AG04450 (cell line): ENCODE results near the gene NSUN2. TPM values are rescaled to one million over a fixed set of nuclear protein-coding genes. Genes with fewer than 3 reads are reported as not detected.

Experiments used
- CTCF ChIA-PET: fragments of 300-600, 350-600 bp; formaldehyde crosslinking; extraction: SDS; loops from one replicate; lab custom pipeline; 2022; ENCODE audit warnings: antibody characterized with exemption, inconsistent platforms; lab: Charles Lee
- POLR2A ChIA-PET: fragments of 350-600 bp; formaldehyde crosslinking; extraction: SDS; loops from one replicate; lab custom pipeline; 2021; ENCODE audit warnings: antibody characterized with exemption, inconsistent platforms; lab: Yijun Ruan, JAX
- DNase-seq: peaks from one replicate; pipeline ENCODE4 v3.0.0-alpha.2; 2011; ENCODE audit warnings: low read depth, low spot score
- H3K27ac ChIP-seq: one replicate; pipeline ENCODE4 v1.5.1; 2012; ENCODE audit warnings: low read depth, low read length, control low read depth
- H3K27me3 ChIP-seq: one replicate; pipeline ENCODE4 v1.6.0; 2012; ENCODE audit warnings: low read length; ENCODE audit not compliant: control insufficient read depth, insufficient read depth
- H3K4me3 ChIP-seq: 2 replicates; pipeline ENCODE4 v1.5.1; 2011; ENCODE audit warnings: mild to moderate bottlenecking, low read depth, low read length, control low read depth
- H3K9me3 ChIP-seq: 2 replicates; pipeline ENCODE4 v1.5.1; 2012; ENCODE audit warnings: low read length; ENCODE audit not compliant: control insufficient read depth, insufficient read depth
- polyA plus RNA-seq: library from polyadenylated mRNA; depleted of rRNA; stranded (reverse); fragments of >200 nt; gene quantifications from 2 replicates; pipeline ENCODE4 v1.2.3, GENCODE V29; 2011
- TF ChIP-seq, protein P1 (sequence below): IDR thresholded peaks from 2 replicates; pipeline ENCODE4 v1.5.1; 2011; ENCODE audit warnings: low read depth, low read length, control low read depth, inconsistent platforms

Gene NSUN2
- polyA plus RNA-seq, 1 experiment, result 42.0 TPM

DNA sequence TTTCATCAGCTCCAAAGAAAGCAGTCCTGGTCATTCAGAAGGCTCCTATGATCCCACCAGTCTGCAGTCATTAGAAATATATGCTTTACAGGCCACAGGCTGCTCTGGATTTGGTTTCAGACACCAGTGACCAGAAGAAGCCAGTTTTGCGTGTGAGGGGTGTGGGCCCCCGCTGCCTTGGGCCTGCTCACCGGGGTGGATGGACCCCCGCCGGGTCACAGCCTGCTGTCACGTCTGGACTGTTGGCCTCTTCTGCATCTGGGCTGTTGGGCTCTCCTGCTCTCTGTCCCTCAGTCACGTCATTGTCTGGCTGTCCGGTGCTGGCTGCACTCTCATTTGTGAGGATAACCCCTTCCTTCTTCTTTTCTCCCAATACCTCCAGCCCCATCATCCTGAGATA is 33.1 kb downstream of the NSUN2 start:
- no peak overlapping the region for H3K27ac ChIP-seq
- POLR2A ChIA-PET, result no interaction called here
- no peaks in the 10 kb centered on the region for H3K27me3 ChIP-seq
- TF ChIP-seq, protein P1, sequence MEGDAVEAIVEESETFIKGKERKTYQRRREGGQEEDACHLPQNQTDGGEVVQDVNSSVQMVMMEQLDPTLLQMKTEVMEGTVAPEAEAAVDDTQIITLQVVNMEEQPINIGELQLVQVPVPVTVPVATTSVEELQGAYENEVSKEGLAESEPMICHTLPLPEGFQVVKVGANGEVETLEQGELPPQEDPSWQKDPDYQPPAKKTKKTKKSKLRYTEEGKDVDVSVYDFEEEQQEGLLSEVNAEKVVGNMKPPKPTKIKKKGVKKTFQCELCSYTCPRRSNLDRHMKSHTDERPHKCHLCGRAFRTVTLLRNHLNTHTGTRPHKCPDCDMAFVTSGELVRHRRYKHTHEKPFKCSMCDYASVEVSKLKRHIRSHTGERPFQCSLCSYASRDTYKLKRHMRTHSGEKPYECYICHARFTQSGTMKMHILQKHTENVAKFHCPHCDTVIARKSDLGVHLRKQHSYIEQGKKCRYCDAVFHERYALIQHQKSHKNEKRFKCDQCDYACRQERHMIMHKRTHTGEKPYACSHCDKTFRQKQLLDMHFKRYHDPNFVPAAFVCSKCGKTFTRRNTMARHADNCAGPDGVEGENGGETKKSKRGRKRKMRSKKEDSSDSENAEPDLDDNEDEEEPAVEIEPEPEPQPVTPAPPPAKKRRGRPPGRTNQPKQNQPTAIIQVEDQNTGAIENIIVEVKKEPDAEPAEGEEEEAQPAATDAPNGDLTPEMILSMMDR, result no peak
- no peak overlapping the region for H3K4me3 ChIP-seq
- CTCF ChIA-PET, result interaction anchor here (1.0 kb wide), 1 partner anchor 12 kb away, joined by 3 read pairs; no protein-coding TSS in a partner anchor
- DNase-seq, result no peak
- no peaks in the 10 kb centered on the region for H3K9me3 ChIP-seq

DNA sequence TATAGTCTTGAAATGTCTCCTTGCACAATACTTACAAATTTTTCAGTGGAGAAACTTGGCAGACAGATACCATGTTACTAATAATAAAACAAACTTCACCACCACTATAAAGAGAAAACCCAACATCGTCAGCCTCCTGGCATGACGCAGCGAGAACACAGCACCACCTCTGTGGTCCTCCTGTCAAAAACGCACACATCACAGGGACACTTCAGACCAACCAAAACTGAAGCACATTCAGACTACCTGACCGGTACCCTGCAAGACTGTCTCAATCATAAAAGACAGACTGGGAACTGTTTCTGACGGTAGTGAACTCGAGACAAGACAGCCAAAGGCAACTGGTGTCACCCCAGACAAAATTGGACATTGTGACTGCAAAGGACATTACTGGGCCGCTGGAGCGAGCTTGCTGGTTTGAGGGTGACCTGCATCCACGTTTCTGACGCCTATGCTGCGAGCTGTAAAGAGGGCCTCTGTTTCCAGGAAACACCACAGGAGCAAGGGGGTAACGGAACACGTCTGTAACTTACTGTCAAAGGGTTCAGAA is 34.4 kb downstream of the NSUN2 start:
- ChIA-PET POLR2A (no interaction called here), CTCF (interaction anchor here (0.7 kb wide), 1 partner anchor 21 kb away, joined by 3 read pairs; no protein-coding TSS in a partner anchor)
- no peaks in the 10 kb centered on the region for H3K27me3 ChIP-seq
- no peaks in the 10 kb centered on the region for H3K9me3 ChIP-seq
- H3K27ac ChIP-seq, result no peak overlapping the region
- DNase-seq, result no peak
- TF ChIP-seq, protein P1, result no peak
- no peak overlapping the region for H3K4me3 ChIP-seq

DNA sequence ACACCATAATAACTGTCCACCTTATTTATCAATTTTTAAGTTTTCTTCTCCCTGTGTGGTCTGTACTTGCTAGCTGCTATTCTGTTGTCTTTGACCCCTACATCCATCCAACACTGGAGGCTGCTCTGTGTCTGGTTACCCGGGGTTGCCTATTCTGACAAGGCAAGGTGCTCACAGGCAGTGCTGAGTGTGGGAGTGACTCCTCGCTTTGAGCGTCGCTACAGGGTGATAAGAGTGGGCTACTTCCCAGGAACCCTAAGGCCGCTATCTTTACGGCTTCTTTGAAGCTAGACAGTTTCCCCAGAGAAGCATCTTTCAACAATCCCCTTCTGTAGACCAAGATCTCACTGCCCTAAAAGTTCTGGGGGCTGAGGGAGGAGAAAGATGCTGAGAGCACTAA is 35.3 kb downstream of the NSUN2 start:
- H3K4me3 ChIP-seq, result no peak overlapping the region
- DNase-seq, result no peak
- no peaks in the 10 kb centered on the region for H3K9me3 ChIP-seq
- TF ChIP-seq, protein P1, result no peak
- H3K27me3 ChIP-seq, result no peaks in the 10 kb centered on the region
- ChIA-PET CTCF (no interaction called here), POLR2A (no interaction called here)
- H3K27ac ChIP-seq, result no peak overlapping the region

DNA sequence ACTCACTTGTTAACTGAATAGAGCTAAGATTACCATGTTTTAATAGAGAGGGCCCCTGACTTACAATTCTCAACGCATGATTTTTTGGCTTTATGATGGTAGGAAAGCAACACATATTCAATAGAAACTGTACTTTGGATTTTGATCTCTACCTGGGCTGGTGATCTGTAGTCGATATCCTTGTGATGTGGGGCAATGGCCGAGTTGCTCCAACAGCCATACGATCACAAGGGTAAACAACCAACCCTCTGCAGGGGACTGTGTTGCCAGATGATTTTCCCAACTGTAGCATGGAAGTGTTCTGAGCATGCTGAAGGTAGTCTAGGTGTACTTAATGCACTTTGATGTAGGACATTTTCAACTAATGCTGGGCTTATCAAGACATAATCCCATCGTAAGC is 36.5 kb downstream of the NSUN2 start:
- no peaks in the 10 kb centered on the region for H3K27me3 ChIP-seq
- CTCF ChIA-PET, result no interaction called here
- no peaks in the 10 kb centered on the region for H3K9me3 ChIP-seq
- POLR2A ChIA-PET, result interaction anchor here (0.6 kb wide), 1 partner anchor 10 kb away, joined by 4 read pairs; no protein-coding TSS in a partner anchor
- no peak overlapping the region for H3K27ac ChIP-seq
- TF ChIP-seq, protein P1, result no peak
- H3K4me3 ChIP-seq, result no peak overlapping the region
- DNase-seq, result no peak

DNA sequence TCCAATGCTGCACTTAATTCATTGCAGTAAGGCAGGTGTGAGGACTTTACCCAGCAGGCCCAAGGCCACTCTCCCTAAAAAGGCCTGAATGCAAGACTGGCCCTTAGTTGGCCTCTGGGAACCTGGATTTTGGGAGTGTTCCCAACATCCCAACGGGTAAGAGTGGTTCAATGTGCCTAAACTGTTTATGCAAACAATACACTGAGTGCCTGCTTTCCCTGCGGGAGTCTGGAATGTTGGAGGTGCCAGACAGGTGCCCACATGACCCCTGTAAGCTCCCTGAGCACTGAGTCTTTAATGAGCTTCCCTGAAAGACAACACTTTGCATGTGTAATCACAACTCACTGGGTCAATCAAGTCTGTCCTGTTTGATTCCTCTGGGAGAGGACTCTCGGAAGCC is 37.4 kb downstream of the NSUN2 start:
- CTCF ChIA-PET, result no interaction called here

More for the DNA sequence above, 37.4 kb downstream of the NSUN2 start:
- H3K27me3 ChIP-seq, result no peaks in the 10 kb centered on the region
- no peak overlapping the region for H3K4me3 ChIP-seq
- no peak overlapping the region for H3K27ac ChIP-seq
- no peak for DNase-seq
- H3K9me3 ChIP-seq, result no peaks in the 10 kb centered on the region
- TF ChIP-seq, protein P1, result no peak
- POLR2A ChIA-PET, result no interaction called here
